Activated CD8-positive, alpha-beta T cell treated with anti-CD3 and anti-CD28 coated beads, Interleukin-2, amount 10 ng/mL, durations not matched to agents 7 days and 5 days (primary cell): ENCODE data around the gene SH2D5. TPM values are rescaled to one million over a fixed set of nuclear protein-coding genes. Genes with fewer than 3 reads are reported as not detected.
"Not testable (repeated sequence)": the region's sequence is repeated elsewhere in the genome, so short reads cannot be mapped to it uniquely, and the experiment has no call there.

Experiments used
- ATAC-seq: fragments of 150-1000 bp; cut with Tn5 transposase; one replicate; pipeline ENCODE4 v1.10.0; 2021; ENCODE audit warnings: moderate library complexity
- CTCF ChIA-PET: fragments of 350-600 bp; sonication (Branson Sonifier 250); formaldehyde crosslinking; loops from one replicate; lab custom pipeline; 2021; ENCODE audit warnings: antibody characterized with exemption; lab: Charles Lee
- POLR2A ChIA-PET: fragments of 350-600 bp; sonication (Branson Sonifier 250); formaldehyde crosslinking; loops from one replicate; lab custom pipeline; 2021; ENCODE audit warnings: antibody characterized with exemption; lab: Charles Lee
- DNase-seq: peaks from one replicate; pipeline ENCODE4 v3.0.0-alpha.2; 2020
- H3K27ac Mint-ChIP-seq: one replicate; pipeline ENCODE4 v1.8.0; 2021; ENCODE audit warnings: mild to moderate bottlenecking, mixed read lengths
- H3K27me3 Mint-ChIP-seq: one replicate; pipeline ENCODE4 v1.8.0; 2021; ENCODE audit warnings: low read depth, mixed read lengths
- H3K36me3 Mint-ChIP-seq: one replicate; pipeline ENCODE4 v1.8.0; 2021; ENCODE audit warnings: low read depth, mixed read lengths
- H3K4me1 Mint-ChIP-seq: one replicate; pipeline ENCODE4 v1.8.0; 2021; ENCODE audit warnings: low read depth, mixed read lengths
- H3K4me3 Mint-ChIP-seq: one replicate; pipeline ENCODE4 v1.8.0; 2021; ENCODE audit warnings: mild to moderate bottlenecking, mixed read lengths
- H3K9me3 Mint-ChIP-seq: one replicate; pipeline ENCODE4 v1.8.0; 2022; ENCODE audit warnings: mixed read lengths; ENCODE audit not compliant: insufficient read depth
- total RNA-seq, 2 experiments: library from RNA; stranded (reverse); gene quantifications; one replicate each; pipeline ENCODE4 v1.2.3, GENCODE V29; 2021

The SH2D5 gene
- total RNA-seq, 2 experiments from 2014 or later, result 0.05 TPM; not detected in 1

DNA sequence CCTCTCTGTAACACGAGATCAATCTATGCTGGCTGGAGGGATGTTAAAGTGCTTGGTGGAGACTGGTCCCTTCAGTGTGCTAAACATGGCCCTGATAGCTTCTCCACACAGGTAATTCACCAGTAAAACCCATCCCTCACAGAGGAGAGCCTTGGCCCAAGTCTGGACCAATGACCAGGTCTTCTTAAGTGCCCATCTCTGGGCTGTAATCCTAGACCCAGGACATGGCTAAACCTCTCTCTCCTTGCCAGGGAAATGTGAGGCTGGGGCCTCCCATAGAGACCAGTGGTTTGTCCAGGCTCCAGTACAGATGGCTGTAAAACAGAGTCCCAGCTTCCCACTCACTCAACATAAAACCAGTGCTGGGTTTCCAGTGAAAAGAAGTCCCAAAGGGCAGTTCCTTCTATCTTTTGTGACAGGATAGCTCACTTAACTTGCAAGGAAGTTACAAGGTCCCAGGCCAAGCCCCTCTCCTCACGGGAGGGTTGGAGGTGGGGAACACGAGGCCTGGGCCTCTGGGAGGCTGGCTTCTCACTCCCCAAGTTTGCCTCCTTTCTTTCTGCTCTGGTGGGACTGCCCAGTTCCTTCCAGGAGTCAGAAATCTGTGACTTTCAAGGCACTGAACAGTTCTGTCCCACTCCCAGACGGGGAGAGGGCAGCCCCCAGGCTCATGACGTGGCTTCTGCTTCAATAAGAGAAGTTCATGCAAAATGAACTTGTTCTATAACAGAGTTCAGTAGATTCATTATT is 12.5 kb downstream of the SH2D5 start:
- H3K9me3 Mint-ChIP-seq, result no peaks in the 10 kb centered on the region
- H3K27me3 Mint-ChIP-seq, result peaks cover 35% of the 10 kb centered on the region
- H3K4me1 Mint-ChIP-seq, result peaks cover 12% of the 10 kb centered on the region
- ATAC-seq, result no peak
- no peaks in the 10 kb centered on the region for H3K36me3 Mint-ChIP-seq
- CTCF ChIA-PET, result interaction anchor here (0.9 to 2.7 kb wide), 3 partner anchors 11 to 512 kb away, joined by 3 to 11 read pairs (median 3); no protein-coding TSS in a partner anchor
- no peak overlapping the region for H3K4me3 Mint-ChIP-seq
- POLR2A ChIA-PET, result no interaction called here
- DNase-seq, result no peak
- H3K27ac Mint-ChIP-seq, result no peak overlapping the region

DNA sequence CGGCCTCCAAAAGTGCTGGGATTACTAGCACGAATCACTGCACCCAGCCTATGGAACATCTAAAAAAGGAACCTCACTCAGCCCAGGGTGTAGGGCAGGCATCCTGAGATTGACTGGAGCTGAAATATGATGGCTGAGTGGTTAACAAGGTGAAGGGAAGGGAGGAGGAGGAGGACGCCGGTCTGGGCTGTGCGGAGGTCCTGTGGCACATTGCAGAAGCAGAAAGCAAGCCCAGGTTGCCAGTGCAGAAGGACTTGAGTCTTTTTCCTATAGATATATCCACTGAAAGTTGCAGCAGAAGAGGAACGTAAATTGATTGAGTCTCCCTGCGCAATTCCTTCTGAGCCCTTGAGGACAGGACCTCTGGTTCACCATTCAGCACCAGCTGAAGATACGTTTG is 13.2 kb downstream of the SH2D5 start:
- H3K27ac Mint-ChIP-seq, result no peak overlapping the region
- POLR2A ChIA-PET, result no interaction called here
- H3K9me3 Mint-ChIP-seq, result no peaks in the 10 kb centered on the region
- no peaks in the 10 kb centered on the region for H3K36me3 Mint-ChIP-seq
- ATAC-seq, result no peak
- peaks cover 37% of the 10 kb centered on the region for H3K27me3 Mint-ChIP-seq
- no peak overlapping the region for H3K4me3 Mint-ChIP-seq
- CTCF ChIA-PET, result interaction anchor here (0.7 to 2.7 kb wide), 3 partner anchors 23 to 513 kb away, joined by 3 to 11 read pairs (median 3); no protein-coding TSS in a partner anchor
- no peak for DNase-seq
- H3K4me1 Mint-ChIP-seq, result peaks cover 12% of the 10 kb centered on the region

DNA sequence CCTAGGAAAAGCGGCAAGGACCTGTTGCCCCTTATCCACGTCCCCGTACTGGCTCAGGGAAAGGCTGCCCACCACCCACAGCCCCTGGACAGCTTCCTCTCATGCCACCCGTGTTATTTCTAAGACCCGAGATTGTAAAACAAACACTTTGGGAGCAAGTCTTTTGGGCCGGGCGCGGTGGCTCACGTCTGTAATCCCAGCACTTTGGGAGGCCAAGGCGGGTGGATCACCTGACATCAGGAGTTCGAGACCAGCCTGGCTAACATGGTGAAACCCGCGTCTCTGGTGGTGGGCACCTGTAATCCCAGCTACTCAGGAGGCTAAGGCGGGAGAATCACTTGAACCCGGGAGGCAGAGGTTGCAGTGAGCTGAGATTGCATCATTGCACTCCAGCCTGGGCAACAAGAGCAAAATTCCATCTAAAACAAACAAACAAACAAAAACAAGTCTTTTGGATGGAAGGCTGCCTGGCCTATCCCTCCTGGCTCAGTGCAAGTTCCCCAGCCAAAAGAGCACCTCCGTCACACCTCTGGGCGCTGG is 14.1 kb downstream of the SH2D5 start:
- not testable (repeated sequence) for H3K27ac Mint-ChIP-seq, H3K36me3 Mint-ChIP-seq, H3K9me3 Mint-ChIP-seq, ATAC-seq, DNase-seq
- H3K4me1 Mint-ChIP-seq, result peaks cover 12% of the 10 kb centered on the region
- POLR2A ChIA-PET, result interaction anchor here (0.8 kb wide), 1 partner anchor 68 kb away, joined by 3 read pairs; the partner anchor contains the start of gene HP1BP3
- H3K27me3 Mint-ChIP-seq, result peaks cover 37% of the 10 kb centered on the region
- CTCF ChIA-PET, result interaction anchor here (0.7 to 2.7 kb wide), 3 partner anchors 22 to 477 kb away, joined by 3 to 11 read pairs (median 4); no protein-coding TSS in a partner anchor
- peak overlapping the region; percentile 52 for H3K4me3 Mint-ChIP-seq

DNA sequence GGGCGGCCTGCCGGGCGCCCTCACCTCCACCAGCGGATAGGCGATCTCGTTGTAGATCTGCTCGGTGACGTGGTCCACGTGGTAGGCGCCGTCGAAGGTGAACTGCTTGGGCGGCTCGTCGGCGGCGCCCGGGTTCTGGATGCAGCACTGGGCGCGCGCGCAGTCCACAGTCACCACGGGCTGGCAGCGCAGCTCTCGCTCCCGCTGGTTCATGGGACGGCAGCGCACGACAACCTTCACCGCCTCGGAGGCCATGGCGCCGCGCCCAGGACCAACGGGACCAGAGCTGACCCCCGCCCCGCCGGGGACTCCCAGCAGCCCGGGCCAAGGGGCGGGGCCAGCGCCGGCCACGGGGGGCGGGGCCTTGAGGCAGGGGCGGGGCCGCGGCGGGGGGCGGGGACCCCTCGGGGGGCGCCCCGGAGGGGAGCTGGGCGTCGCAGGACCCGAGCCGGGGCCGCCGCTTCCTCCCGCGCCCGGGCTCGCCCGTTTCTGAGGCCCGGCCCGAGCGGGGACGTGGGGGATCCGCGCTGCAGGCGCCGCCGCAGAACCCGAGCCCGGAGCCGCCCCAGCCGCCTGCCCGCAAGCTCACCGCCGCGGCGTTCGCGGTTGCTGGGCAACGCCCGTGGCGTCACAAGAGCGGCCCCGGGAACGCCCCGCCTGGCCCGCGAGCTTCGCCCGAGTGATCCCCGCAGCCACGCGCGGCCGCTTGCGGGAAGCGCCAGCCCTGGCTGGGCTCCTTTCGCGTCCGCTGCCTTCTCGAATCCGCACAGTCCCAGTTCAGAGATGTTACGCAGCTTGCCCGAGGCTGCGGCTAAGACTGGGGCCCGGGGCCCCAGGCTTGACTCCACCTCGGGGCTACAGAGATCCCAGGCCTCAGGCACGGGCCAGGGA is 14.8 kb downstream of the SH2D5 start, which contains the start of gene KIF17:
TSS of gene KIF17 (minus strand) at position 556 of the 891 bp plus-strand sequence. CDS start at position 255, 301 bp downstream.
- POLR2A ChIA-PET, result interaction anchor here (0.6 to 0.8 kb wide), 2 partner anchors 14 to 69 kb away, joined by 3 read pairs; partner anchors contain the start of gene HP1BP3
- Mint-ChIP-seq H3K4me3 (peak within 1 kb of the TSS; percentile 52), H3K27me3 (peaks cover 37% of the 10 kb centered on the region), H3K9me3 (no peaks in the 10 kb centered on the region), H3K4me1 (peaks cover 12% of the 10 kb centered on the region), H3K27ac (no peak within 1 kb of the TSS), H3K36me3 (no peaks in the 10 kb centered on the region)
- peak; percentile 65 for ATAC-seq
- peak; percentile 61 for DNase-seq
- CTCF ChIA-PET, result interaction anchor here (1.5 to 2.7 kb wide), 2 partner anchors 21 to 22 kb away, joined by 4 to 11 read pairs; no protein-coding TSS in a partner anchor

DNA sequence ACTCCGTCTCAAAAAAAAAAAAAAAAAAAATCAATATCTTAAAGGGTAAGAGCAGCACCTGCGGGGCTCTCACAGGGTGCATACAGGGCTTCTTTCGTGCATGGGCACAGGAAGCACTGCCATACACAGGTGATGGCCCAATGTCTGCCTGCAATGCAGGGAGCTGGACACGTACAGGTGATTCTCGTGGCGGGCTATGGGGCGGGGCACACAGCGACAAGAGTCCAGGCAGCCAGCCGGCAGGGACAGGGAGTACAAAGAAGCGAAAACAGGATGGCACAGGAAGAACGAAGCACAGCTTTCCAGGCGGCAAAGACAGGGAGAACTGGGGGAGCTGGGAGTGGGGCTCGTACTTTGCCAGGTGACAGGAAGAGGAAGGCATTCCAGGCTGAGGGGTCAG is 16.3 kb downstream of the SH2D5 start:
- H3K27me3 Mint-ChIP-seq, result peaks cover 37% of the 10 kb centered on the region
- no peak for ATAC-seq
- ChIA-PET POLR2A (no interaction called here), CTCF (interaction anchor here (2.8 kb wide), 1 partner anchor 20 kb away, joined by 9 read pairs; no protein-coding TSS in a partner anchor)
- no peaks in the 10 kb centered on the region for H3K36me3 Mint-ChIP-seq
- DNase-seq, result no peak
- H3K27ac Mint-ChIP-seq, result no peak overlapping the region
- H3K9me3 Mint-ChIP-seq, result no peaks in the 10 kb centered on the region
- H3K4me1 Mint-ChIP-seq, result peaks cover 12% of the 10 kb centered on the region
- no peak overlapping the region for H3K4me3 Mint-ChIP-seq

DNA sequence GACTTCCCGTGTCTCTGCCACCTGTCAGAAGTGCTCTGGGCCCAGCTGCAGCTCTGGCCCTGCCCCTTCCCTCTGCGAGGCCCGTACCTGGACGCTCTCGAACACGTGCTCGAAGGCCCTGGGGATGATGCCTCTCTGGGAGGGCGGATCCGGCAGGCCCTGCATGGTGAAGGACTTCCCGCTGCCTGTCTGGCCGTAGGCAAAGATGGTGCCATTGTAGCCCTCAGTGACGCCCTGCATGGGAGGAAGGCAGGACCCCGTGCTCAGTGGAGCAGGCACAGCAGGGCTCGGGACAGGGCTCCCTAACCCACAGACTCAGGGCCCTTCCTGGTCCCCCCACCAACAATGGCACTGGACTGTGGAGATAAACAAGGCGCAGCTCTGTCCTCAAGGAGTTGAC is 17.1 kb downstream of the SH2D5 start:
- H3K9me3 Mint-ChIP-seq, result no peaks in the 10 kb centered on the region
- no peak overlapping the region for H3K4me3 Mint-ChIP-seq
- no peak overlapping the region for H3K27ac Mint-ChIP-seq
- ChIA-PET POLR2A (no interaction called here), CTCF (interaction anchor here (2.8 kb wide), 1 partner anchor 19 kb away, joined by 9 read pairs; no protein-coding TSS in a partner anchor)
- H3K36me3 Mint-ChIP-seq, result no peaks in the 10 kb centered on the region
- DNase-seq (no peak), ATAC-seq (no peak)
- H3K4me1 Mint-ChIP-seq, result peaks cover 12% of the 10 kb centered on the region
- H3K27me3 Mint-ChIP-seq, result peaks cover 33% of the 10 kb centered on the region

DNA sequence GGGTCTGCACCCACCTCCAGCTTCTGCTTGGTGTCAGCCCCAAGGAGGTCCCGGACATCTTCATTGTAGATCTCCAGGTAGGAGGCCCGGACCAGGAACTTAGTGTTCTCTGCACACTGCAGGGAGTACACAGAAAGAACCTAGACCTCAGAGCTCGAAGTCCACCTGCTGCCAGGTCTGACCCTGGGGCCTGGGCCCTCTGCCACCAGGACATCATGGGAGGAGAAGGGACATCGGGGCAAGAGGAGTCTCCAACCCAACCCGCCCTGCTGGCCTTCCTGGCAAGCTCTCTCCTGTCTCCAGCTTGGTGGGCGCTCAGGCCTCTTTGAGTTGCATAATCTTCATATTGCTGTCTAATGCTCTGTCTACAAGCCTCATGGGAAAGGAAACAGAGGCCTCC is 19.1 kb downstream of the SH2D5 start:
- ATAC-seq (no peak), DNase-seq (no peak)
- Mint-ChIP-seq H3K27me3 (peaks cover 17% of the 10 kb centered on the region), H3K36me3 (no peaks in the 10 kb centered on the region), H3K27ac (no peak overlapping the region), H3K9me3 (no peaks in the 10 kb centered on the region), H3K4me3 (no peak overlapping the region), H3K4me1 (peaks cover 12% of the 10 kb centered on the region)
- ChIA-PET CTCF (interaction anchor here (0.7 kb wide), 1 partner anchor 305 kb away, joined by 3 read pairs; no protein-coding TSS in a partner anchor), POLR2A (no interaction called here)

DNA sequence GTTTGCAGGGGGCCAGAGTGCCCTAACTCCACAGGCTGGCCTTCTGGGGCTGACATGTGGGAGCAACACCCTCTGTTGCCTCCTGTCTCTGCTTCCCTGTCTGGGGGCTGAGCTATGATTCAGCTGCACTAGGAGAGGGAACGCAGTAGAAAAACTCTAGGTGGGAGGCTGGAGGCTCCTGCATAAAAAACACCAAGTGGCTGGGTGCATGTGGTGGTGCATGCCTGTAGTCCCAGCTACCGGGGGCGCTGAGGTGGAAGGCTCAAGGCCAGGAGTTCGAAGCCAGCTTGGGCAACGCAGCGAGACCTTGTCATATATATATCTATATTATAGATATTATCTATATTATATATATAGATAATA is 20.3 kb downstream of the SH2D5 start:
- H3K36me3 Mint-ChIP-seq, result no peaks in the 10 kb centered on the region
- DNase-seq (no peak), ATAC-seq (no peak)
- H3K4me1 Mint-ChIP-seq, result peaks cover 7% of the 10 kb centered on the region
- H3K9me3 Mint-ChIP-seq, result no peaks in the 10 kb centered on the region
- POLR2A ChIA-PET, result no interaction called here
- CTCF ChIA-PET, result no interaction called here
- peaks cover 11% of the 10 kb centered on the region for H3K27me3 Mint-ChIP-seq
- H3K27ac Mint-ChIP-seq, result no peak overlapping the region
- H3K4me3 Mint-ChIP-seq, result no peak overlapping the region

DNA sequence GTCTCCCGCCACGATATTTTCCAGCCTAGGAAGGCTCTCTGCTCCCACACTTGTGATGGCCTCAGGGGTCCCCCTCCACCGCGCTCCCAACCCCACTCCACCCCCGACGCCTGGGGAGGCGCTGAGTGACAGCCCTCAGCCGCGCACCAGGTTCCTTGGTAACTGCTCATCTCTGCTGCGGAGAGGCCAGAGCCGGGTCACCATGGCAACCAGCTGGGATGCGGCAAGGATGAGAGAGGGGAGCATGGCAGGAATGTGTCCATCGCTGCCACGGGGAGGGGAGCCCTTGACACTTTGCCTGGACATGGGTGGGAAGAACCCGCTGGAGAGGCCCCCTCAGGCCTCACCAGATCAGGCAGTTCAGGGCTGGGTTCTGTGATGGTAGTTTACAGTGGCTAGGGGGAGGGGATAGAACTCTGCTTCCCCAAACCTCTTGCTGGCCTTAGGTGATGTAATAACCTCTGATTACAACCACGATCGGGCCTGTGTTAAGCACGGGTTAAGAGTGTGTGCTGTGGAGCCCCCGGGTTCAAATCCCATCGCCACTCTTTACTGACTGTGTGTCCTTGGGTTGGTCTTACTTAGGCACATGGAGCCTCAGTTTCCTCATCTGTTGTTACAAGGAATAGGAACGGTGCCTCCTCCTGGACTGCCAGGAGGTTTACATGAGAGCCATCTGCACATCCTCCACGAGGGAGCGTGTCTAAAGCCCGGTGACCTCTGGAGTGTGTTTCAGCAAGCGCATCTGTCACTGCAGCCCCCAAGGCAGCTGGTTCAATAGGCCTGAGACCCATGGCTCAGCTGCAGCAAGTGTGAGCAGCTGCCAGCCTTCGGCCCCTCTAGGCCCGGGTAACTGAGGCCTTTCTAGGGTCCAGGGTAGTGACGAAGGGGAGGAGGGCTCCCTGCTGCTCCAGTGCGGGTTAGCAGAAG is 21.0 kb downstream of the SH2D5 start:
- CTCF ChIA-PET, result interaction anchor here (1.1 kb wide), 1 partner anchor 15 kb away, joined by 3 read pairs; no protein-coding TSS in a partner anchor
- DNase-seq, result no peak
- no peak overlapping the region for H3K4me3 Mint-ChIP-seq
- ATAC-seq, result no peak
- H3K9me3 Mint-ChIP-seq, result no peaks in the 10 kb centered on the region
- no peaks in the 10 kb centered on the region for H3K36me3 Mint-ChIP-seq
- peaks cover 6% of the 10 kb centered on the region for H3K27me3 Mint-ChIP-seq
- no peak overlapping the region for H3K27ac Mint-ChIP-seq
- H3K4me1 Mint-ChIP-seq, result peaks cover 3% of the 10 kb centered on the region
- POLR2A ChIA-PET, result no interaction called here

DNA sequence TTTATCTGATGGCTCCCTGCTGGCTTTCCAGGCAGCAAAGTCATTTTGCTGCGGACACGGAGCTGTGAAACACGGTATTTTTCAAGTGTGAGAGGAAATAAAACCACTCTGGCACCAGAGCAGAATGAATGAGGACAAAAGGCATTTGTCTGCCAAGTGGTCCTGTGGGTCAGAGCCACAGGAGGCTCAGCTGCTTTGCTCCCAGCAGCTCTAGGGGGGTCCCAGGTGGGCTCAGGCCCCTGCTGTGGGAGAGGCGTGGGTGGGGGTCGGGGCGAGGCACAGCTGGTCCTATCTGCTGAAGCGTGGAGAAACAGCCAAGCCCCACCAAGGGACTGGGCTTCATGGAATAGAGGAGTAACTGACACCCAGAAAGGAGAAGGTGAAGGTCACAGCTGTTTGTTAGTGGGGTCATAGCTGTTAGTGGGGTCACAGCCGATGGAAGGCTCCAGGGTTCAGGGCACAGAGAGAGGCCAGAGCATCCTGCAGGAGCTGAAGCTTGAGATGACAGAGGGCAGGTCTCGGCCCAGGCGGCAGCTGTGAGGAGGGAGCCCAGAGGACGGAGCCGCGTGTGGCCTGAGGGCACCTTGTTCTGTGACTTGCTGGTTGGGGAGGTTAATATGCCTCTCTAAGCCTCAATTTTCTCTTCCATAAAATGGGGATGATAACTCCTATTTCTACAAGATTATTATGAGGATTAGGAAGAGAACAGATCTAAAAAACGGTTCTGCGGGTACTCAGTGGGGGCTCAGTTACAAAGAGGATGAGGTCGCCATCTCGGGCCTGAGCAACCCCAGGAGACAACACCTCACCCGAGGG is 21.8 kb downstream of the SH2D5 start:
- H3K4me1 Mint-ChIP-seq, result no peaks in the 10 kb centered on the region
- peaks cover 2% of the 10 kb centered on the region for H3K27me3 Mint-ChIP-seq
- H3K36me3 Mint-ChIP-seq, result no peaks in the 10 kb centered on the region
- H3K9me3 Mint-ChIP-seq, result no peaks in the 10 kb centered on the region
- ATAC-seq (no peak), DNase-seq (no peak)
- H3K4me3 Mint-ChIP-seq, result no peak overlapping the region
- no peak overlapping the region for H3K27ac Mint-ChIP-seq
- CTCF ChIA-PET, result interaction anchor here (1.1 kb wide), 1 partner anchor 14 kb away, joined by 3 read pairs; no protein-coding TSS in a partner anchor
- POLR2A ChIA-PET, result no interaction called here
